Bronchus fibroblast of lung (primary cell): ENCODE measurements around the gene GYPE. TPM values are rescaled to one million over a fixed set of nuclear protein-coding genes. Genes with fewer than 3 reads are reported as not detected.

Source experiments
- total RNA-seq: library from RNA; depleted of rRNA; stranded (reverse); fragments of >200 nt; gene quantifications from 2 replicates; pipeline ENCODE4 v1.2.3, GENCODE V29; 2015

The GYPE gene
- total RNA-seq: 0.74 and 0.84 TPM in 2 replicates

DNA sequence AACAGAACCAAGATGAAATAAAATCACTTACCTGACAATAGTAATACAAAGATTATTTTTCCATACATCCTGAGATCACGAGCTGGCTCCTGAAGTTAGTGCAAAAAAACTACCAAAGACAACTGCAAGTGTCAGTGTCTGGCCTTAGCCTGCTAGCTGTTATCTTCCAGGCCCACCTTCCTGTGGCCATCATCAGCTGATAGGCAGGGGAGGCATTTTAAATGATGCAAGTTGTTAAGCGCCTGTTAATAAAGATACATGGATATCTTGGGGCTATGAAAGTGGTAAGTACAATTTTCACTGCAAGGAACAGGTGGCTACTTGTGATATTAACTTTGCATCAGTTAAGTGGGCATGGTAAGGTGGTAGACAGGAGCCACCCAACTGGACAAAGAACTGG, at the start of gene GYPE:
TSS of gene GYPE (minus strand) at position 120 of the 400 bp plus-strand sequence. CDS start at position 68, 52 bp downstream.

Other genes starting within 250 kb of the GYPE start
- not detected in 2 replicates for gene FREM3, start 204.9 kb downstream of the GYPE start, total RNA-seq
- gene GYPB, start 113.8 kb upstream of the GYPE start, total RNA-seq: not detected in 2 replicates
- not detected in 2 replicates for gene GYPA, start 235.2 kb upstream of the GYPE start, total RNA-seq